GM12873 (cell line): ENCODE measurements around the gene NDUFB10.

Experiments
- CTCF ChIP-seq: IDR thresholded peaks from 2 replicates; pipeline ENCODE4 v1.5.1; 2012; ENCODE audit warnings: low read depth, mild to moderate bottlenecking, moderate library complexity, low read length, control low read depth; ENCODE audit not compliant: insufficient read depth; ENCODE audit errors: missing control alignments

The NDUFB10 gene

GRCh38 chr16:1966460-1966859, 7.1 kb downstream of the NDUFB10 start, which contains the start of gene RNF151:
Gene RNF151, plus strand, starts transcription at chr16:1966856. Its CDS starts 26 bp downstream, at chr16:1966882.
- no peak for TF ChIP-seq CTCF

- TF ChIP-seq CTCF = no peak
These were observed 9.0 kb downstream of the NDUFB10 start for GRCh38 chr16:1968146-1968953.

GRCh38 chr16:1971796-1972489, 12.6 kb downstream of the NDUFB10 start, which contains the start of gene TBL3:
Gene TBL3, plus strand, starts transcription at chr16:1972053. Its CDS starts 112 bp downstream, at chr16:1972165.
- no peak for TF ChIP-seq CTCF

GRCh38 chr16:1972490-1972877, 13.1 kb downstream of the NDUFB10 start:
- no peak for TF ChIP-seq CTCF

GRCh38 chr16:1973461-1974156, 14.3 kb downstream of the NDUFB10 start:
- TF ChIP-seq CTCF = no peak

GRCh38 chr16:1974157-1975070, 15.1 kb downstream of the NDUFB10 start:
- TF ChIP-seq CTCF = no peak
